Gastrocnemius medialis (tissue), 4 donors: Measurements from ENCODE around the gene ILK.

Experiments
- CTCF ChIP-seq, 5 experiments: fragments of 450-650 bp in 3 of 5; fragments of 200-600 bp in 2 of 5; sonication (generic) in 2 of 5; IDR thresholded peaks in 4 of 5; conservative IDR thresholded peaks in 1 of 5; 1 replicate in 4 of 5; 2 replicates in 1 of 5; pipeline ENCODE4 v1.5.1; 2016 to 2019; ENCODE audit warnings: antibody characterized with exemption in 5 of 5, mild to moderate bottlenecking in 3 of 5, moderate library complexity in 3 of 5
- POLR2A ChIP-seq, 2 donors: fragments of 450-650 bp; IDR thresholded peaks; one replicate each; pipeline ENCODE4 v1.6.1; 2017; ENCODE audit warnings: antibody characterized with exemption in 2 of 2, mild to moderate bottlenecking in 2 of 2, moderate library complexity in 2 of 2

- TF ChIP-seq CTCF (IDR thresholded peaks at IDR 0.05 in 4 of 5, conservative IDR thresholded peaks at IDR 0.05 in 1 of 5) = no peak
- TF ChIP-seq POLR2A (IDR thresholded peaks at IDR 0.05) = no peak
Observed at GRCh38 chr11:6653097-6653496, 49.5 kb downstream of the ILK start.
